G401 (cell line): ENCODE results near the gene MAP4K4. TPM values are rescaled to one million over a fixed set of nuclear protein-coding genes. Genes with fewer than 3 reads are reported as not detected.
A peak's percentile ranks its signal among the peaks of the same experiment; 100 is the strongest.

ENCODE experiments used
- DNase-seq: peaks from one replicate; pipeline ENCODE4 v3.0.0-alpha.2; 2015; ENCODE audit warnings: low spot score
- in situ Hi-C: cut with HindIII; loops from 2 replicates; pipeline ENCODE4 v1.10.0; 2016; ENCODE audit warnings: low sequenced_read_pairs, mixed read lengths
- total RNA-seq: library from RNA; depleted of rRNA; stranded (reverse); fragments of >200 nt; shearing (Covaris generic); gene quantifications from 2 replicates; pipeline ENCODE4 v1.2.3, GENCODE V29; 2014

MAP4K4 gene
- total RNA-seq, 1 experiment from 2014 or later, result 70.8 TPM

DNA sequence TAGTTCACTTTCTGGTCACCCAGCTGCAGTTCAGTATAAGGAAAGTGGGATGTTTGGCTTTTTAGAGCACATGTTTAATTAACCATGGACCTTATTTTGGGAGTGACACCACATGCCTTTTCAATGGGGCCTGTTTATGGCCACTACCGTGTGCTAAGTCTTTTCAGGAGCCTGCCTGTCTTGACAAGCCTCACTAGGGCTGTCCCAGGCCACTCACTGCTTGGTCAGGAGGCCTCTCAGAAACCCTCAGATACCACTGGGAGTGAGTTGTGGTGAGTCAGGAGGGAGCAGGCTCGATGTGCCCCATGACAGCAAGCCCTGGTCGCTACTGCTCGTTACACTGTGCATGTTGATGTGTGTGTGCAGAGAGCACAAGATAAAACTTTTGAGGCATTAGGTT lies 123.0 kb downstream of the MAP4K4 start:
- in situ Hi-C loops, result no loop called here
- DNase-seq, result no peak

GRCh38 chr2:101821059-101821805 lies 123.7 kb downstream of the MAP4K4 start:
- in situ Hi-C loops, result no loop called here
- DNase-seq, result no peak

GRCh38 chr2:101821828-101822458 lies 124.4 kb downstream of the MAP4K4 start:
- in situ Hi-C loops, result no loop called here
- no peak for DNase-seq

- DNase-seq, result peak; percentile 54
- in situ Hi-C loops, result no loop called here
Observed at GRCh38 chr2:101823347-101823791, 125.9 kb downstream of the MAP4K4 start.

DNA sequence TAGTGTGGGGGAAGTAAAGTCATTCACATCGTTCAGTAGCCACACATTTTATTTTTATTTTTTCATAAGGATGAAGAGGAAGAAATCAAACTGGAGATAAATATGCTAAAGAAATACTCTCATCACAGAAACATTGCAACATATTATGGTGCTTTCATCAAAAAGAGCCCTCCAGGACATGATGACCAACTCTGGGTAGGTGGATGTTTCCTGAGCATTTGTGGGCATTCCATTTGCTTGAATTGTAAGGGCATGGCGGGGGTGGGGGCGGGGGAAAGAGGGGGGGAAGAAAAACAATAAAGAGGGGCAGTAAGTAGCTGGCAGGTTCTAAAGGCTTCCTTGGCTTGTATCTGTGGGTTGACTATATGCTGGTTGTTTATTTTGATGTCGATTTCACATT lies 126.4 kb downstream of the MAP4K4 start:
- in situ Hi-C loops, result no loop called here
- no peak for DNase-seq

- in situ Hi-C loops, result no loop called here
- no peak for DNase-seq
Observed at GRCh38 chr2:101826716-101827115, 129.2 kb downstream of the MAP4K4 start.

- no peak for DNase-seq
- in situ Hi-C loops, result no loop called here
Observed at GRCh38 chr2:101827246-101827645, 129.7 kb downstream of the MAP4K4 start.

DNA sequence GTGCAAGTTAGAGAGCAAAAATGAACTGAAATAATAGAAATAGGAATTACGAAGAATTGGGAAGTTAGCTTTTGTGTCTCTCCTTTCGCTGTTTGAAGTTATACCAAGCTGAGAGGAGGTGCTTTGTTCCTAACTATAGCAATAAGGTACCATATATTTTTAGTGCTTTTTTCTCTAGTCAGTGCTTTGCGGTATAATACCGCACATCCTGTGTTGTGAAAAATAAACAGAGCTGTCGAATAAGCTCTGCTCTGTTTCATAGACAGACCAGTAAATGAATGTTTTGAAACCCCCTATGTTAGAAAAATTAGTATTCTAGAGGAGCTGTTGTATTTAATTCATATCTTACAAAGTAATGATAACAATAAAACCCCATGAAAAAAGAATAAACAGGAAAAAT lies 130.8 kb downstream of the MAP4K4 start:
- in situ Hi-C loops, result no loop called here
- DNase-seq, result no peak

DNA sequence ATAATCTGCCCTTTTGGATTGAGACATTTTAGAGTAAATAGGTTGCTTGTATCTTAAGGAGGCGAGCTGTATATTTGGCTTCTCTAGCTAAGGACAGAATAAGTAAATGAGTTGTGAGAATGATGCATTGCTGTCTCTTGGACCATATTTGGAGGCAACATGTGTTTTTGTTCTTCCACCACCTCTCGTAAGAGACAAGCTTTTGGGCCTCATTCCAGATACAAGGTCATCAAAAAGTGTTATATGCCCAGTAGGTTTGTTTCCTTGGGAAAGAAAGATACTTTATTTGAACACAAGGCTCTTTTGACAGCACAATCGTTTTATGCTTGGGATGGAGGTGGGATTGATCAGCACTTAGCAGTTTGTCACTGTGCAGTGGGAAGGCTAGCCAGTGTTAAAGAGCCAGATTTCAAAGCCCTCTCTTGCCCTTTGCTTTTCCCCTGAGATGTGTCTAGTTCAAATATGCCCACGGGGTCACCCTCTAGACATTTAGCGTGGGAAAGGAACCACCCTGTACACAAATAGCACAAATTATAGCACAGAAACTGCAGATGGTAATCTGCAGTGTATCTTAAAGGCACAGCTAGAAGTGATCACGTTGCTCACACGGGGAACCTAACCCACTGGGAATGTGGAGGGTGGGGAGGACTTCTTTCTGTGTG lies 131.3 kb downstream of the MAP4K4 start:
- in situ Hi-C loops, result no loop called here

DNA sequence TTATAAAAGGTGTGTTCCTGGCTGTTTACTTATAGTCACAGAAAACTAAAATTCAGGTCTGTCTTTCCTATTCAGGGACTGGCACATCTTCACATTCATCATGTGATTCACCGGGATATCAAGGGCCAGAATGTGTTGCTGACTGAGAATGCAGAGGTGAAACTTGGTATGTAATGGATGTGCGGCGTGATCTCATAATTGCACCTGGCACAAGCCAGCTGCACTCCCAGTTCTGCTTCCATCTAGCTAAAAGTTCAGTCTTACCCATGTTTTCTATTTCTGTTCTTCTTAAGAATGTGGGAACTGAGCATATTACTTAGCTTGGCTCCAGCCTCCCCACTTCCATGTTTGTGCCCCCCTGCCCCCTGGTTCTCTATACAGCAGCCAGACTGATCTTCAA lies 131.9 kb downstream of the MAP4K4 start:
- in situ Hi-C loops, result no loop called here
- no peak for DNase-seq

More for the DNA sequence above, 131.3 kb downstream of the MAP4K4 start:
- DNase-seq, result no peak

- in situ Hi-C loops, result no loop called here
Observed at GRCh38 chr2:101830146-101830545, 132.6 kb downstream of the MAP4K4 start.

GRCh38 chr2:101830555-101830954 lies 133.0 kb downstream of the MAP4K4 start:
- in situ Hi-C loops, result no loop called here

More at GRCh38 chr2:101830146-101830545, 132.6 kb downstream of the MAP4K4 start:
- DNase-seq, result no peak

GRCh38 chr2:101831351-101831865 lies 133.9 kb downstream of the MAP4K4 start:
- DNase-seq, result peak; percentile 94
- in situ Hi-C loops, result no loop called here

More at GRCh38 chr2:101830555-101830954, 133.0 kb downstream of the MAP4K4 start:
- DNase-seq, result no peak

DNA sequence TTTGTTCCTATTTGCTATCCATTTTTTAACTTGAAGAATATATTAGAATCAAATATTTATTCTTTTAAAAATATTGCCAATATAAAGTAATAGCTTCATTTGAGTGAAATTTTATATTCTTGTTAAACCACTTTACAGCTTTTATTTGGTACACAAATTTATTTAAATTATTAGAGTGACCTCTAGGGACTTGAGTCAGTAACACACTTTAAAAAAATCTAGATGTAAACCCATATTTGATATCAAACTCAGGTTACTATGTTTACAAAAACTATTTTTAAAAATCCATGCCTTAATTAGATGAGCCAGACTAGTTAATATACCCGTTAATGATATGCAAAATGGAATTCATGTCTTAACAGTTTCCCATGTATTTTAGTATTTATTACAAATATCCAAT lies 134.6 kb downstream of the MAP4K4 start:
- in situ Hi-C loops, result no loop called here

GRCh38 chr2:101833890-101834523 lies 136.5 kb downstream of the MAP4K4 start:
- in situ Hi-C loops, result no loop called here
- DNase-seq, result no peak

More for the DNA sequence above, 134.6 kb downstream of the MAP4K4 start:
- peak; percentile 49 for DNase-seq

- no peak for DNase-seq
- in situ Hi-C loops, result no loop called here
Observed at GRCh38 chr2:101837354-101837753, 139.8 kb downstream of the MAP4K4 start.

GRCh38 chr2:101841679-101842327 lies 144.3 kb downstream of the MAP4K4 start:
- in situ Hi-C loops, result no loop called here
- no peak for DNase-seq

DNA sequence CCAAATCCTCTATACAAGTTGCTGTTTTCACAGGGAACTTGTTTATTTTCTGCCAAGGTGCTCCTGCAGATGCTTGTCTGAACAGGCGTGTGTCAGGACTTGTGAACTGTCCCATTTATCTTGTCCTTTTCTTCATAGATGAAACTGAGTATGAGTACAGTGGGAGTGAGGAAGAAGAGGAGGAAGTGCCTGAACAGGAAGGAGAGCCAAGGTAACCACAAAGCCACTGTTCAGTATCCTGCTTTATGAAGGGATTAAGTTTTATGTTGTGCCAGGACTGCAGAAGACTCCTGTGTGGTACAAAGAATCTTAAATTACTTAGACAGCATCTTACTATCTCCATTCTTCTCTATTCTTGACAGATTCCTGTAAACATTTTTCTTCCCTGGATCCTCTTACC lies 145.0 kb downstream of the MAP4K4 start:
- in situ Hi-C loops, result no loop called here

DNA sequence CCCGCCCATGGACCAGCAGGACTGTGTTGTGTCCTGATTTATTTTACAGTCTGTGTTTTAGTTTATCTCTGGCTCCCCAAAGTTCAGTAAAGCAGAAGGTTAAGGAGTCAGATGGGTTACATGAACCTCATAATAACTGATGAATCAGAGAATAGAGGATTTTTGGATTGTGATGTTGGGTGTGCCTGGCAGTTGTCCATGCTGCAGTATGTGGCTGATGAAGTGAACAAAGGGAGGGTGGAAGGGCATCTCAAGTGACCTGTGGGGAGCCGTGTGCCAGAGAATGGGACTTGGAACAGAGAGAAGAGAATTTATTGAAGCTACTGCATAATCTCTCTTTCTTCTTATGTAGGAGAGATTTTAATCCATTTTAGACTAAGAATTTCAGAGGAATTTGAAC lies 145.5 kb downstream of the MAP4K4 start:
- in situ Hi-C loops, result no loop called here
- peak; percentile 33 for DNase-seq

More for the DNA sequence above, 145.0 kb downstream of the MAP4K4 start:
- no peak for DNase-seq
